ENCODE data around the gene GNL1.
"Not testable (repeated sequence)": the region's sequence is repeated elsewhere in the genome, so short reads cannot be mapped to it uniquely, and the experiment has no call there.

GNL1 gene

GRCh38 chr6:30565772-30566171, 9.5 kb upstream of the GNL1 start:
- DNase-seq = no peak

GRCh38 chr6:30564114-30564513, 7.8 kb upstream of the GNL1 start:
- no peak for DNase-seq

- DNase-seq = no peak
Measured at GRCh38 chr6:30562470-30563425, 6.5 kb upstream of the GNL1 start.

GRCh38 chr6:30560930-30561329, 4.6 kb upstream of the GNL1 start:
- no peak for DNase-seq

GRCh38 chr6:30557683-30557981, 1.3 kb upstream of the GNL1 start:
- DNase-seq = peak in 1 of 2 donors; percentile 60

- peak; percentile 90 to 94 for DNase-seq
Measured at GRCh38 chr6:30556906-30557682, 805 bp upstream of the GNL1 start, which contains the start of gene PRR3. Gene PRR3, plus strand, starts transcription at chr6:30557295. Its CDS starts 50 bp downstream, at chr6:30557345.

GRCh38 chr6:30555816-30556065, 548 bp downstream of the GNL1 start:
- no peak for DNase-seq

- DNase-seq = no peak
Measured at GRCh38 chr6:30554962-30555815, 1.1 kb downstream of the GNL1 start.

GRCh38 chr6:30554404-30554803, 1.9 kb downstream of the GNL1 start:
- DNase-seq = no peak

- DNase-seq = no peak
Measured at GRCh38 chr6:30548375-30548774, 7.9 kb downstream of the GNL1 start.

GRCh38 chr6:30547454-30547853, 8.8 kb downstream of the GNL1 start:
- no peak for DNase-seq

GRCh38 chr6:30544666-30545272, 11.5 kb downstream of the GNL1 start:
- DNase-seq = peak; percentile 54 to 73

GRCh38 chr6:30543821-30544220, 12.5 kb downstream of the GNL1 start:
- DNase-seq = no peak

GRCh38 chr6:30542915-30543314, 13.4 kb downstream of the GNL1 start:
- no peak for DNase-seq

GRCh38 chr6:30542404-30542725, 13.9 kb downstream of the GNL1 start:
- DNase-seq = no peak

GRCh38 chr6:30541515-30542403, 14.5 kb downstream of the GNL1 start:
- peak; percentile 69 to 94 for DNase-seq

GRCh38 chr6:30537931-30538330, 18.4 kb downstream of the GNL1 start:
- peak; percentile 29 to 62 for DNase-seq

GRCh38 chr6:30533460-30534294, 22.6 kb downstream of the GNL1 start:
- no peak for DNase-seq

GRCh38 chr6:30530014-30530413, 26.3 kb downstream of the GNL1 start:
- peak; percentile 53 to 79 for DNase-seq

- DNase-seq = peak; percentile 37 to 63
Measured at GRCh38 chr6:30529349-30529875, 26.9 kb downstream of the GNL1 start.

GRCh38 chr6:30526444-30526843, 29.8 kb downstream of the GNL1 start:
- not testable (repeated sequence) for DNase-seq

All from inflammatory macrophage treated with lipopolysaccharide for 1 hour (primary cell).